ENCODE results near the gene WASF3. TPM values are rescaled to one million over a fixed set of nuclear protein-coding genes. Genes with fewer than 3 reads are reported as not detected.

WASF3 gene
- total RNA-seq, 1 experiment from 2014 or later: 2.6 TPM

GRCh38 chr13:26623125-26623524 lies 65.6 kb downstream of the WASF3 start:
- ChIA-PET POLR2A (ENCODE audit: unreplicated experiment) (no interaction called here), CTCF (no interaction called here)
- H3K27ac ChIP-seq (ENCODE audit: low read length): no peak overlapping the region
- no peaks in the 10 kb centered on the region for H3K9me2 ChIP-seq (replicated peaks; ENCODE audit: low read length)
- DNase-seq (no peak), ATAC-seq (no peak)
- H3K9ac ChIP-seq (ENCODE audit: low read length): no peak overlapping the region
- H3K4me3 ChIP-seq (ENCODE audit: low read length): no peak overlapping the region
- H2AFZ ChIP-seq (ENCODE audit: low read length): no peak overlapping the region
- no peaks in the 10 kb centered on the region for H3K27me3 ChIP-seq (ENCODE audit: low read length)
- no peaks in the 10 kb centered on the region for H3K79me2 ChIP-seq (ENCODE audit: low read length)
- intact Hi-C loops (cut with micrococcal nuclease): no loop called here
- no peaks in the 10 kb centered on the region for H3F3A ChIP-seq (ENCODE audit: low read length, unreplicated experiment)
- no peaks in the 10 kb centered on the region for H3K4me1 ChIP-seq (ENCODE audit: insufficient read depth, low read length)
- H3K36me3 ChIP-seq (ENCODE audit: low read depth, low read length): peaks cover 2% of the 10 kb centered on the region; the same call in 1 of the 2 replicates
- no peak overlapping the region for H3K4me2 ChIP-seq (ENCODE audit: low read length)
- H3K9me3 ChIP-seq (ENCODE audit: low read length): no peaks in the 10 kb centered on the region; the same call in 1 of the 2 replicates
- no peaks in the 10 kb centered on the region for H4K20me1 ChIP-seq (ENCODE audit: low read length)
- TF ChIP-seq CTCF (conservative IDR thresholded peaks at IDR 0.05; ENCODE audit: low read depth, low read length) (no peak), EZH2 (IDR thresholded peaks at IDR 0.05; ENCODE audit: low read length, unreplicated experiment) (no peak), EZH2phosphoT487 (IDR thresholded peaks at IDR 0.05; ENCODE audit: borderline replicate concordance, low read length) (no peak)
- BruUV-seq (replicated peaks): no TSS peak

- Histone ChIP-seq H3K9ac (ENCODE audit: low read length) (no peak overlapping the region), H3K9me2 (replicated peaks; ENCODE audit: low read length) (no peaks in the 10 kb centered on the region), H3K4me1 (ENCODE audit: insufficient read depth, low read length) (no peaks in the 10 kb centered on the region), H3K9me3 (ENCODE audit: low read length) (no peaks in the 10 kb centered on the region; the same call in 1 of the 2 replicates), H3K27ac (ENCODE audit: low read length) (no peak overlapping the region), H3F3A (ENCODE audit: low read length, unreplicated experiment) (no peaks in the 10 kb centered on the region), H3K79me2 (ENCODE audit: low read length) (no peaks in the 10 kb centered on the region), H3K4me2 (ENCODE audit: low read length) (no peak overlapping the region), H3K36me3 (ENCODE audit: low read depth, low read length) (peaks cover 2% of the 10 kb centered on the region; the same call in 1 of the 2 replicates), H4K20me1 (ENCODE audit: low read length) (no peaks in the 10 kb centered on the region), H3K4me3 (ENCODE audit: low read length) (no peak overlapping the region), H2AFZ (ENCODE audit: low read length) (no peak overlapping the region), H3K27me3 (ENCODE audit: low read length) (no peaks in the 10 kb centered on the region)
- DNase-seq (no peak), ATAC-seq (no peak)
- ChIA-PET CTCF (no interaction called here), POLR2A (ENCODE audit: unreplicated experiment) (no interaction called here)
- BruUV-seq (replicated peaks): no TSS peak
- TF ChIP-seq CTCF (conservative IDR thresholded peaks at IDR 0.05; ENCODE audit: low read depth, low read length) (no peak), EZH2 (IDR thresholded peaks at IDR 0.05; ENCODE audit: low read length, unreplicated experiment) (no peak), EZH2phosphoT487 (IDR thresholded peaks at IDR 0.05; ENCODE audit: borderline replicate concordance, low read length) (no peak)
- intact Hi-C loops (cut with micrococcal nuclease): no loop called here
Measured at GRCh38 chr13:26624572-26624971, 67.1 kb downstream of the WASF3 start.

GRCh38 chr13:26626271-26626670 lies 68.8 kb downstream of the WASF3 start:
- no peaks in the 10 kb centered on the region for H4K20me1 ChIP-seq (ENCODE audit: low read length)
- DNase-seq (no peak), ATAC-seq (no peak)
- no peak overlapping the region for H3K27ac ChIP-seq (ENCODE audit: low read length)
- POLR2A ChIA-PET (ENCODE audit: unreplicated experiment): no interaction called here
- no peaks in the 10 kb centered on the region for H3K4me1 ChIP-seq (ENCODE audit: insufficient read depth, low read length)
- H3F3A ChIP-seq (ENCODE audit: low read length, unreplicated experiment): no peaks in the 10 kb centered on the region
- H3K36me3 ChIP-seq (ENCODE audit: low read depth, low read length): peaks cover 2% of the 10 kb centered on the region; the same call in 1 of the 2 replicates
- CTCF ChIA-PET: no interaction called here
- TF ChIP-seq CTCF (conservative IDR thresholded peaks at IDR 0.05; ENCODE audit: low read depth, low read length) (no peak), EZH2phosphoT487 (IDR thresholded peaks at IDR 0.05; ENCODE audit: borderline replicate concordance, low read length) (no peak), EZH2 (IDR thresholded peaks at IDR 0.05; ENCODE audit: low read length, unreplicated experiment) (no peak)
- H3K79me2 ChIP-seq (ENCODE audit: low read length): no peaks in the 10 kb centered on the region
- H3K27me3 ChIP-seq (ENCODE audit: low read length): no peaks in the 10 kb centered on the region
- BruUV-seq (replicated peaks): no TSS peak
- H3K9me2 ChIP-seq (replicated peaks; ENCODE audit: low read length): no peaks in the 10 kb centered on the region
- H2AFZ ChIP-seq (ENCODE audit: low read length): no peak overlapping the region
- no peak overlapping the region for H3K9ac ChIP-seq (ENCODE audit: low read length)
- no peak overlapping the region for H3K4me2 ChIP-seq (ENCODE audit: low read length)
- no peaks in the 10 kb centered on the region; the same call in 1 of the 2 replicates for H3K9me3 ChIP-seq (ENCODE audit: low read length)
- intact Hi-C loops (cut with micrococcal nuclease): no loop called here
- no peak overlapping the region for H3K4me3 ChIP-seq (ENCODE audit: low read length)

All from PC-3 (cell line).